Esophagus muscularis mucosa (tissue), 4 donors: Measurements from ENCODE around the gene ART4. TPM values are rescaled to one million over a fixed set of nuclear protein-coding genes. Genes with fewer than 3 reads are reported as not detected.

Experiments used
- DNase-seq: peaks from one replicate; pipeline ENCODE4 v3.0.0-alpha.2; 2017; ENCODE audit errors: extremely low spot score
- H3K27ac ChIP-seq, 4 donors: fragments of 200-600 bp; sonication (generic); replicated peaks in 1 of 4; 1 replicate in 3 of 4; 2 replicates in 1 of 4; pipeline ENCODE4 v1.5.1; 2016 to 2019; ENCODE audit warnings: mild to moderate bottlenecking in 1 of 4
- H3K27me3 ChIP-seq, 4 donors: fragments of 200-600 bp; sonication (generic); one replicate each; pipeline versions ENCODE4 v1.5.1 to v1.6.0; 2016 to 2019
- H3K36me3 ChIP-seq, 4 donors: fragments of 200-600 bp; sonication (generic); one replicate each; pipeline ENCODE4 v1.5.1; 2016 to 2019
- H3K4me1 ChIP-seq, 4 donors: fragments of 200-600 bp; sonication (generic); one replicate each; pipeline ENCODE4 v1.5.1; 2016 to 2019
- H3K4me3 ChIP-seq, 4 donors: fragments of 200-600 bp; sonication (generic); 1 replicate in 2 of 4; 2 replicates in 2 of 4; pipeline ENCODE4 v1.5.1; 2016 to 2019; ENCODE audit warnings: mild to moderate bottlenecking in 4 of 4, moderate library complexity in 1 of 4
- H3K9me3 ChIP-seq, 4 donors: fragments of 200-600 bp; sonication (generic); 1 replicate in 3 of 4; 2 replicates in 1 of 4; pipeline ENCODE4 v1.5.1; 2016 to 2019
- CTCF ChIP-seq, 3 experiments: fragments of 200-600 bp in 2 of 3; fragments of 450-650 bp in 1 of 3; sonication (generic) in 2 of 3; IDR thresholded peaks; one replicate each; pipeline ENCODE4 v1.5.1; 2017 to 2019; ENCODE audit warnings: antibody characterized with exemption in 3 of 3, mild to moderate bottlenecking in 2 of 3, moderate library complexity in 1 of 3
- EP300 ChIP-seq: sonication (generic); formaldehyde crosslinking; IDR thresholded peaks from one replicate; pipeline ENCODE4 v1.6.1; 2017; ENCODE audit warnings: antibody characterized with exemption
- POLR2A ChIP-seq: fragments of 450-650 bp; IDR thresholded peaks from one replicate; pipeline ENCODE4 v1.6.1; 2017; ENCODE audit warnings: antibody characterized with exemption, moderate library complexity, mild to moderate bottlenecking, low read depth
- POLR2AphosphoS5 ChIP-seq, 2 donors: sonication (generic); formaldehyde crosslinking; IDR thresholded peaks; one replicate each; pipeline ENCODE4 v1.6.1; 2017; ENCODE audit warnings: antibody characterized with exemption in 2 of 2
- WGBS: methylation state at CpG from one replicate; pipeline ENCODE4 v1.1.5; 2018; 5-methylcytosine and 5-hydroxymethylcytosine counted together
- intact Hi-C: fragments of 100-400 bp; cut with DNase I; formaldehyde crosslinking; loops from one replicate; pipeline ENCODE4 v1.15.1; 2023
- total RNA-seq, 4 donors: library from RNA; depleted of rRNA; stranded (reverse); fragments of >200 nt; gene quantifications; one replicate each; pipeline versions ENCODE4 v1.1.0 to v1.2.1, GENCODE V29; 2016

ART4 gene
- total RNA-seq, 4 donors from 2014 or later, result 0.83 to 2.7 (median 1.9) TPM

- TF ChIP-seq EP300, result no peak
- no peak for TF ChIP-seq CTCF (IDR thresholded peaks at IDR 0.05)
- TF ChIP-seq POLR2A, result no peak
- TF ChIP-seq POLR2AphosphoS5 (IDR thresholded peaks at IDR 0.05), result no peak
- intact Hi-C loops, result loop anchor here (5.0 kb wide), 1 partner anchor 35 kb away; no protein-coding TSS in a partner anchor
- WGBS, result 0% methylated on average over 7 of the region's 7 CpGs
- Histone ChIP-seq H3K27me3 (no peaks in the 10 kb centered on the region), H3K36me3 (peaks cover 1 to 27% (median 16%) of the 10 kb centered on the region in 4 donors), H3K27ac (peak overlapping the region; percentile 91 to 96 (median 92)), H3K9me3 (no peaks in the 10 kb centered on the region), H3K4me1 (peaks cover 13 to 24% (median 22%) of the 10 kb centered on the region in 4 donors), H3K4me3 (peak overlapping the region; percentile 82 to 96 (median 85))
- DNase-seq, result no peak
Observed at GRCh38 chr12:14802721-14803010, 40.7 kb downstream of the ART4 start.

- Histone ChIP-seq H3K27ac (peak overlapping the region in 3 of 4 donors; percentile 91 to 96 (median 91)), H3K9me3 (no peaks in the 10 kb centered on the region), H3K4me1 (peaks cover 13 to 24% (median 22%) of the 10 kb centered on the region in 4 donors), H3K36me3 (peaks cover 5 to 31% (median 21%) of the 10 kb centered on the region in 4 donors), H3K27me3 (no peaks in the 10 kb centered on the region), H3K4me3 (peak overlapping the region; percentile 82 to 96 (median 85))
- intact Hi-C loops, result loop anchor here (5.0 kb wide), 1 partner anchor 35 kb away; no protein-coding TSS in a partner anchor
- WGBS, result 59% methylated on average over 4 of the region's 4 CpGs
- DNase-seq, result no peak
- TF ChIP-seq POLR2AphosphoS5 (IDR thresholded peaks at IDR 0.05) (no peak), EP300 (no peak), POLR2A (no peak), CTCF (IDR thresholded peaks at IDR 0.05) (no peak)
Observed at GRCh38 chr12:14802247-14802646, 41.1 kb downstream of the ART4 start.

GRCh38 chr12:14795028-14795448 is 48.3 kb downstream of the ART4 start:
- intact Hi-C loops, result no loop called here
- Histone ChIP-seq H3K36me3 (peaks cover 45 to 100% (median 88%) of the 10 kb centered on the region in 4 donors), H3K27me3 (no peaks in the 10 kb centered on the region), H3K9me3 (no peaks in the 10 kb centered on the region), H3K4me3 (no peak overlapping the region), H3K4me1 (no peaks in the 10 kb centered on the region), H3K27ac (no peak overlapping the region)
- DNase-seq, result no peak
- WGBS, result 70% methylated on average over 4 of the region's 4 CpGs
- TF ChIP-seq POLR2AphosphoS5 (IDR thresholded peaks at IDR 0.05) (no peak), EP300 (no peak), CTCF (IDR thresholded peaks at IDR 0.05) (no peak), POLR2A (no peak)

- 86% methylated on average over 3 of the region's 3 CpGs for WGBS
- peaks cover 35 to 64% (median 54%) of the 10 kb centered on the region in 4 donors for H3K36me3 ChIP-seq
Observed at GRCh38 chr12:14785568-14785967, 57.8 kb downstream of the ART4 start.

More at GRCh38 chr12:14785568-14785967, 57.8 kb downstream of the ART4 start:
- Histone ChIP-seq H3K27me3 (no peaks in the 10 kb centered on the region), H3K4me1 (no peaks in the 10 kb centered on the region), H3K4me3 (no peak overlapping the region), H3K9me3 (no peaks in the 10 kb centered on the region), H3K27ac (no peak overlapping the region)
- DNase-seq, result no peak
- intact Hi-C loops, result no loop called here
- no peak for TF ChIP-seq POLR2AphosphoS5 (IDR thresholded peaks at IDR 0.05)
- no peak for TF ChIP-seq EP300
- TF ChIP-seq POLR2A, result no peak
- TF ChIP-seq CTCF (IDR thresholded peaks at IDR 0.05), result no peak
